ENCODE data around the gene ATP6V1G2.

GRCh38 chr6:31576897-31577578 is 30.6 kb upstream of the ATP6V1G2 start:
- TF ChIP-seq, protein P1, sequence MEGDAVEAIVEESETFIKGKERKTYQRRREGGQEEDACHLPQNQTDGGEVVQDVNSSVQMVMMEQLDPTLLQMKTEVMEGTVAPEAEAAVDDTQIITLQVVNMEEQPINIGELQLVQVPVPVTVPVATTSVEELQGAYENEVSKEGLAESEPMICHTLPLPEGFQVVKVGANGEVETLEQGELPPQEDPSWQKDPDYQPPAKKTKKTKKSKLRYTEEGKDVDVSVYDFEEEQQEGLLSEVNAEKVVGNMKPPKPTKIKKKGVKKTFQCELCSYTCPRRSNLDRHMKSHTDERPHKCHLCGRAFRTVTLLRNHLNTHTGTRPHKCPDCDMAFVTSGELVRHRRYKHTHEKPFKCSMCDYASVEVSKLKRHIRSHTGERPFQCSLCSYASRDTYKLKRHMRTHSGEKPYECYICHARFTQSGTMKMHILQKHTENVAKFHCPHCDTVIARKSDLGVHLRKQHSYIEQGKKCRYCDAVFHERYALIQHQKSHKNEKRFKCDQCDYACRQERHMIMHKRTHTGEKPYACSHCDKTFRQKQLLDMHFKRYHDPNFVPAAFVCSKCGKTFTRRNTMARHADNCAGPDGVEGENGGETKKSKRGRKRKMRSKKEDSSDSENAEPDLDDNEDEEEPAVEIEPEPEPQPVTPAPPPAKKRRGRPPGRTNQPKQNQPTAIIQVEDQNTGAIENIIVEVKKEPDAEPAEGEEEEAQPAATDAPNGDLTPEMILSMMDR (IDR thresholded peaks at IDR 0.05) = no peak
- TF ChIP-seq POLR2AphosphoS5 (IDR thresholded peaks at IDR 0.05; ENCODE audit: low read depth, low read length) (no peak), SIN3A (IDR thresholded peaks at IDR 0.05; ENCODE audit: borderline replicate concordance, insufficient read depth, low read depth, low read length) (no peak)

All from Panc1 (cell line).